Measurements from ENCODE around the gene ITGAD. TPM values are rescaled to one million over a fixed set of nuclear protein-coding genes. Genes with fewer than 3 reads are reported as not detected.

Gene ITGAD
- total and polyA plus RNA-seq, 2 of the 13 experiments (the other 11 are each of a cell fraction or from before 2014, with no cell fraction given), result not detected

GRCh38 chr16:31458073-31458843 lies 65.1 kb downstream of the ITGAD start (continued):
- no peak for TF ChIP-seq TEF (CRISPR knock-in tag; IDR thresholded peaks at IDR 0.05)
- peak; percentile 74; the same call in 1 of the 2 replicates for TF ChIP-seq ZNF281 (CRISPR knock-in tag; IDR thresholded peaks at IDR 0.05; ENCODE audit: borderline replicate concordance)
- TF ChIP-seq ADNP (CRISPR knock-in tag; IDR thresholded peaks at IDR 0.05), result no peak
- TF ChIP-seq EEA1 (CRISPR knock-in tag; IDR thresholded peaks at IDR 0.05; ENCODE audit: borderline replicate concordance), result no peak; the same call in 1 of the 2 replicates
- no peak for TF ChIP-seq ZNF597 (CRISPR knock-in tag; IDR thresholded peaks at IDR 0.05)
- TF ChIP-seq ZNF776 (CRISPR knock-in tag; IDR thresholded peaks at IDR 0.05), result peak; percentile 82
- peak; percentile 80; the same call in 1 of the 2 replicates for TF ChIP-seq ZFP37 (CRISPR knock-in tag; IDR thresholded peaks at IDR 0.05; ENCODE audit: borderline replicate concordance)
- no peak for TF ChIP-seq NCOA5 (CRISPR knock-in tag; IDR thresholded peaks at IDR 0.05)
- TF ChIP-seq ZNF747 (CRISPR knock-in tag; IDR thresholded peaks at IDR 0.05; ENCODE audit: borderline replicate concordance), result peak; percentile 98
- TF ChIP-seq ZNF441 (CRISPR knock-in tag; IDR thresholded peaks at IDR 0.05; ENCODE audit: borderline replicate concordance), result peak; percentile 93
- peak; percentile 73; the same call in 1 of the 2 replicates for TF ChIP-seq ZNF691 (CRISPR knock-in tag; IDR thresholded peaks at IDR 0.05; ENCODE audit: borderline replicate concordance, low read depth)
- no peak for TF ChIP-seq HOXA5 (CRISPR knock-in tag; IDR thresholded peaks at IDR 0.05)
- no peak for TF ChIP-seq HOXA7 (CRISPR knock-in tag; IDR thresholded peaks at IDR 0.05)
- TF ChIP-seq NFE2 (CRISPR knock-in tag; IDR thresholded peaks at IDR 0.05), result no peak
- TF ChIP-seq HNRNPH1 (optimal IDR thresholded peaks at IDR 0.05; ENCODE audit: low read depth, low read length), result no peak
- TF ChIP-seq HMG20A (CRISPR knock-in tag; IDR thresholded peaks at IDR 0.05; ENCODE audit: borderline replicate concordance), result no peak; the same call in 1 of the 2 replicates
- no peak for TF ChIP-seq GTF2F1 (IDR thresholded peaks at IDR 0.05; ENCODE audit: low read length)
- peak; percentile 93 for TF ChIP-seq HIC2 (CRISPR knock-in tag; IDR thresholded peaks at IDR 0.05; ENCODE audit: low read depth)
- TF ChIP-seq SNRNP70 (IDR thresholded peaks at IDR 0.05; ENCODE audit: low read depth, low read length), result no peak
- peak; percentile 95 for TF ChIP-seq EED (CRISPR knock-in tag; IDR thresholded peaks at IDR 0.05)
- TF ChIP-seq SRSF1 (optimal IDR thresholded peaks at IDR 0.05; ENCODE audit: low read depth, low read length), result no peak
- TF ChIP-seq RFX5 (IDR thresholded peaks at IDR 0.05; ENCODE audit: low read depth, low read length), result peak; percentile 35; the same call in 1 of the 2 replicates
- TF ChIP-seq ZNF556 (CRISPR knock-in tag; IDR thresholded peaks at IDR 0.05; ENCODE audit: borderline replicate concordance), result peak; percentile 96

Measured in HepG2 (cell line).